Sigmoid colon (tissue), 7 donors: ENCODE measurements around the gene HLA-DQB1. TPM values are rescaled to one million over a fixed set of nuclear protein-coding genes. Genes with fewer than 3 reads are reported as not detected.
A peak's percentile ranks its signal among the peaks of the same experiment; 100 is the strongest.
"Not testable (repeated sequence)": the region's sequence is repeated elsewhere in the genome, so short reads cannot be mapped to it uniquely, and the experiment has no call there.

Source experiments
- DNase-seq: peaks from one replicate; pipeline ENCODE4 v3.0.0-alpha.2; 2019
- H3K27ac ChIP-seq, 4 donors: fragments of 200-600 bp; sonication (generic); one replicate each; pipeline ENCODE4 v1.5.1; 2016 to 2019; ENCODE audit warnings: mild to moderate bottlenecking in 1 of 4
- H3K27me3 ChIP-seq, 3 donors: fragments of 200-600 bp; sonication (generic); one replicate each; pipeline ENCODE4 v1.5.1; 2019; ENCODE audit warnings: mild to moderate bottlenecking in 1 of 3
- H3K36me3 ChIP-seq, 4 donors: fragments of 200-600 bp; sonication (generic); one replicate each; pipeline ENCODE4 v1.5.1; 2016 to 2019
- H3K4me1 ChIP-seq, 4 donors: fragments of 200-600 bp; sonication (generic); one replicate each; pipeline ENCODE4 v1.5.1; 2017 to 2019
- H3K4me3 ChIP-seq, 4 donors: fragments of 200-600 bp; sonication (generic); one replicate each; pipeline ENCODE4 v1.5.1; 2017 to 2019; ENCODE audit warnings: mild to moderate bottlenecking in 2 of 4, moderate library complexity in 1 of 4
- H3K9me3 ChIP-seq, 4 donors: fragments of 200-600 bp in 3 of 4; sonication (generic) in 3 of 4; one replicate each; pipeline versions ENCODE4 v1.5.1 to v1.6.1; 2013 to 2019
- CTCF ChIP-seq, 4 experiments: fragments of 450-650 bp in 3 of 4; fragments of 200-600 bp in 1 of 4; IDR thresholded peaks; one replicate each; pipeline ENCODE4 v1.5.1; 2016 to 2019; ENCODE audit warnings: antibody characterized with exemption in 4 of 4, mild to moderate bottlenecking in 3 of 4, moderate library complexity in 2 of 4
- EP300 ChIP-seq, 4 donors: sonication (generic); formaldehyde crosslinking; IDR thresholded peaks; one replicate each; pipeline ENCODE4 v1.6.1; 2017; ENCODE audit warnings: antibody characterized with exemption in 4 of 4
- POLR2A ChIP-seq, 2 donors: fragments of 450-650 bp; IDR thresholded peaks; one replicate each; pipeline ENCODE4 v1.6.1; 2016; ENCODE audit warnings: antibody characterized with exemption in 2 of 2, mild to moderate bottlenecking in 2 of 2, moderate library complexity in 2 of 2
- POLR2AphosphoS5 ChIP-seq, 4 donors: sonication (generic); formaldehyde crosslinking; IDR thresholded peaks; one replicate each; pipeline ENCODE4 v1.6.1; 2017; ENCODE audit warnings: antibody characterized with exemption in 4 of 4
- WGBS, 2 donors: extraction: QIAGEN DNeasy Blood & Tissue Kit; methylation state at CpG; one replicate each; pipeline ENCODE4 v1.1.7; 2013; 5-methylcytosine and 5-hydroxymethylcytosine counted together
- intact Hi-C: fragments of 100-400 bp; cut with DNase I; formaldehyde crosslinking; loops from one replicate; pipeline ENCODE4 v1.15.1; 2023
- polyA plus RNA-seq, 3 donors: library from polyadenylated mRNA; stranded (reverse); fragments of 200-250 nt; gene quantifications; one replicate each; pipeline ENCODE4 v1.2.3, GENCODE V29; 2013
- total RNA-seq, 4 donors: library from RNA; depleted of rRNA; stranded (reverse); fragments of >200 nt; gene quantifications; one replicate each; pipeline ENCODE4 v1.1.0, GENCODE V29; 2016
- donor health status: healthy with polysubstance abuse.
- donor health status: Bipolar disorder and iron deficiency.
- donor health status: healthy.

HLA-DQB1 gene
- total and polyA plus RNA-seq, 7 donors: under 0.01 to 182 (median 3.5) TPM

GRCh38 chr6:32635526-32636123 lies 30.8 kb downstream of the HLA-DQB1 start:
- H3K27ac ChIP-seq: no peak overlapping the region
- H3K27me3 ChIP-seq: peaks cover 0 to 5% (median 0%) of the 10 kb centered on the region in 3 donors
- no peaks in the 10 kb centered on the region for H3K9me3 ChIP-seq
- TF ChIP-seq CTCF (IDR thresholded peaks at IDR 0.05) (no peak), POLR2AphosphoS5 (IDR thresholded peaks at IDR 0.05) (no peak), EP300 (IDR thresholded peaks at IDR 0.05) (no peak), POLR2A (IDR thresholded peaks at IDR 0.05) (no peak)
- no peak overlapping the region for H3K4me3 ChIP-seq
- no peaks in the 10 kb centered on the region for H3K36me3 ChIP-seq
- intact Hi-C loops: no loop called here
- WGBS, 2 donors: 22 to 24% methylated on average over 2 of the region's 2 CpGs
- H3K4me1 ChIP-seq: no peaks in the 10 kb centered on the region
- DNase-seq: no peak

- H3K9me3 ChIP-seq, H3K4me3 ChIP-seq, H3K27ac ChIP-seq, H3K4me1 ChIP-seq, intact Hi-C loops, H3K36me3 ChIP-seq, DNase-seq, H3K27me3 ChIP-seq: not testable (repeated sequence)
- 59 to 76% methylated on average over 2 of the region's 13 CpGs for WGBS, 2 donors
Measured at GRCh38 chr6:32629793-32630192, 36.7 kb downstream of the HLA-DQB1 start.

GRCh38 chr6:32627831-32628230 lies 38.6 kb downstream of the HLA-DQB1 start:
- no peaks in the 10 kb centered on the region for H3K9me3 ChIP-seq
- H3K4me3 ChIP-seq: no peak overlapping the region
- no peak for DNase-seq
- H3K27me3 ChIP-seq: no peaks in the 10 kb centered on the region
- H3K27ac ChIP-seq: peak overlapping the region in 1 of 4 donors; percentile 20
- TF ChIP-seq POLR2AphosphoS5 (IDR thresholded peaks at IDR 0.05) (peak in 1 of 4 donors; percentile 19), POLR2A (IDR thresholded peaks at IDR 0.05) (no peak)
- intact Hi-C loops: no loop called here
- no peaks in the 10 kb centered on the region for H3K36me3 ChIP-seq
- 19 to 22% methylated on average over 3 of the region's 3 CpGs for WGBS, 2 donors
- no peaks in the 10 kb centered on the region for H3K4me1 ChIP-seq

GRCh38 chr6:32627249-32627648 lies 39.2 kb downstream of the HLA-DQB1 start:
- intact Hi-C loops: no loop called here
- TF ChIP-seq CTCF (IDR thresholded peaks at IDR 0.05): no peak
- no peak for TF ChIP-seq POLR2A (IDR thresholded peaks at IDR 0.05)
- TF ChIP-seq EP300 (IDR thresholded peaks at IDR 0.05): no peak
- no peak for TF ChIP-seq POLR2AphosphoS5 (IDR thresholded peaks at IDR 0.05)
- H3K27ac ChIP-seq: peak overlapping the region in 1 of 4 donors; percentile 20

GRCh38 chr6:32625137-32625536 lies 41.3 kb downstream of the HLA-DQB1 start:
- Histone ChIP-seq H3K9me3 (no peaks in the 10 kb centered on the region), H3K27me3 (no peaks in the 10 kb centered on the region), H3K4me1 (no peaks in the 10 kb centered on the region), H3K36me3 (no peaks in the 10 kb centered on the region), H3K4me3 (no peak overlapping the region), H3K27ac (no peak overlapping the region)
- WGBS, 2 donors: 19 to 20% methylated on average over 5 of the region's 5 CpGs
- intact Hi-C loops: no loop called here
- no peak for DNase-seq
- TF ChIP-seq POLR2A (IDR thresholded peaks at IDR 0.05) (no peak), EP300 (IDR thresholded peaks at IDR 0.05) (no peak), POLR2AphosphoS5 (IDR thresholded peaks at IDR 0.05) (no peak), CTCF (IDR thresholded peaks at IDR 0.05) (no peak)

More at GRCh38 chr6:32627249-32627648, 39.2 kb downstream of the HLA-DQB1 start:
- Histone ChIP-seq H3K4me3 (no peak overlapping the region), H3K4me1 (no peaks in the 10 kb centered on the region), H3K27me3 (no peaks in the 10 kb centered on the region), H3K36me3 (no peaks in the 10 kb centered on the region), H3K9me3 (no peaks in the 10 kb centered on the region)
- WGBS, 2 donors: 0 to 2% methylated on average over 1 of the region's 3 CpGs
- DNase-seq: no peak

GRCh38 chr6:32624565-32624964 lies 41.9 kb downstream of the HLA-DQB1 start:
- H3K9me3 ChIP-seq: no peaks in the 10 kb centered on the region
- DNase-seq: no peak
- no peaks in the 10 kb centered on the region for H3K4me1 ChIP-seq
- intact Hi-C loops: no loop called here
- 0% methylated on average over 1 of the region's 3 CpGs for WGBS, 2 donors
- H3K27me3 ChIP-seq: no peaks in the 10 kb centered on the region
- no peaks in the 10 kb centered on the region for H3K36me3 ChIP-seq
- TF ChIP-seq POLR2AphosphoS5 (IDR thresholded peaks at IDR 0.05) (no peak), POLR2A (IDR thresholded peaks at IDR 0.05) (no peak), EP300 (IDR thresholded peaks at IDR 0.05) (no peak), CTCF (IDR thresholded peaks at IDR 0.05) (no peak)
- H3K27ac ChIP-seq: no peak overlapping the region
- no peak overlapping the region for H3K4me3 ChIP-seq
